HG02943 (cell line): ENCODE measurements around the gene SULT2B1.
"Not testable (repeated sequence)": the region's sequence is repeated elsewhere in the genome, so short reads cannot be mapped to it uniquely, and the experiment has no call there.

Experiments
- ATAC-seq: cut with Tn5 transposase; IDR thresholded peaks from one replicate; pipeline ENCODE4 v1.9.1; 2021; ENCODE audit warnings: mild to moderate bottlenecking, low read depth, moderate library complexity; ENCODE audit not compliant: unreplicated experiment

Gene SULT2B1

GRCh38 chr19:48556163-48556562 is 4.2 kb downstream of the SULT2B1 start:
- no peak for ATAC-seq

GRCh38 chr19:48556825-48557224 is 4.9 kb downstream of the SULT2B1 start:
- no peak for ATAC-seq

GRCh38 chr19:48558018-48558684 is 6.2 kb downstream of the SULT2B1 start:
- ATAC-seq = no peak

- no peak for ATAC-seq
Observed at GRCh38 chr19:48560095-48560530, 8.1 kb downstream of the SULT2B1 start.

GRCh38 chr19:48561412-48561811 is 9.4 kb downstream of the SULT2B1 start:
- ATAC-seq = no peak

- no peak for ATAC-seq
Observed at GRCh38 chr19:48565090-48565489, 13.1 kb downstream of the SULT2B1 start.

- ATAC-seq = no peak
Observed at GRCh38 chr19:48568345-48568886, 16.4 kb downstream of the SULT2B1 start.

- ATAC-seq = no peak
Observed at GRCh38 chr19:48569814-48570213, 17.8 kb downstream of the SULT2B1 start.

GRCh38 chr19:48571378-48572162 is 19.6 kb downstream of the SULT2B1 start:
- no peak for ATAC-seq

- ATAC-seq = no peak
Observed at GRCh38 chr19:48573163-48573505, 21.2 kb downstream of the SULT2B1 start.

GRCh38 chr19:48575931-48576622 is 24.1 kb downstream of the SULT2B1 start:
- no peak for ATAC-seq

GRCh38 chr19:48577908-48578307 is 25.9 kb downstream of the SULT2B1 start:
- ATAC-seq = not testable (repeated sequence)

- ATAC-seq = no peak
Observed at GRCh38 chr19:48578891-48579290, 26.9 kb downstream of the SULT2B1 start.

- ATAC-seq = no peak
Observed at GRCh38 chr19:48582168-48582567, 30.2 kb downstream of the SULT2B1 start.

- ATAC-seq = no peak
Observed at GRCh38 chr19:48587387-48587786, 35.4 kb downstream of the SULT2B1 start.

GRCh38 chr19:48588670-48589401 is 36.9 kb downstream of the SULT2B1 start:
- ATAC-seq = no peak

- no peak for ATAC-seq
Observed at GRCh38 chr19:48591021-48591420, 39.0 kb downstream of the SULT2B1 start.

- ATAC-seq = no peak
Observed at GRCh38 chr19:48595171-48595570, 43.2 kb downstream of the SULT2B1 start.

- no peak for ATAC-seq
Observed at GRCh38 chr19:48595833-48596232, 43.9 kb downstream of the SULT2B1 start.

GRCh38 chr19:48596237-48596636 is 44.3 kb downstream of the SULT2B1 start:
- ATAC-seq = no peak
